Naive B cell (primary cell): ENCODE measurements around the gene ZNF593OS. TPM values are rescaled to one million over a fixed set of nuclear protein-coding genes. Genes with fewer than 3 reads are reported as not detected.

Experiments used
- ATAC-seq, 2 donors: fragments of 150-1000 bp; cut with Tn5 transposase; 2 replicates each; pipeline ENCODE4 v1.10.0; 2021; ENCODE audit warnings: low read depth in 2 of 2, mild to moderate bottlenecking in 2 of 2, moderate library complexity in 2 of 2
- DNase-seq: peaks from one replicate; pipeline ENCODE4 v3.0.0; 2022
- H3K27ac Mint-ChIP-seq, 6 donors: one replicate each; pipeline ENCODE4 v1.8.0; 2020 to 2022; ENCODE audit warnings: mild to moderate bottlenecking in 6 of 6, mixed read lengths in 6 of 6, moderate library complexity in 5 of 6, inconsistent platforms in 2 of 6
- H3K27me3 Mint-ChIP-seq, 3 donors: one replicate each; pipeline ENCODE4 v1.8.0; 2021 to 2022; ENCODE audit warnings: mixed read lengths in 3 of 3, mild to moderate bottlenecking in 1 of 3
- H3K36me3 Mint-ChIP-seq, 2 donors: one replicate each; pipeline ENCODE4 v1.8.0; 2020 to 2022; ENCODE audit warnings: mixed read lengths in 2 of 2, inconsistent platforms in 1 of 2, mild to moderate bottlenecking in 1 of 2
- H3K4me1 Mint-ChIP-seq, 3 donors: one replicate each; pipeline ENCODE4 v1.8.0; 2020 to 2022; ENCODE audit warnings: mixed read lengths in 3 of 3, inconsistent platforms in 1 of 3, mild to moderate bottlenecking in 1 of 3, moderate library complexity in 1 of 3
- H3K4me3 Mint-ChIP-seq, 8 donors: one replicate each; pipeline ENCODE4 v1.8.0; 2020 to 2022; ENCODE audit warnings: mild to moderate bottlenecking in 8 of 8, mixed read lengths in 8 of 8, moderate library complexity in 8 of 8, inconsistent platforms in 2 of 8
- H3K9me3 Mint-ChIP-seq, 7 donors: one replicate each; pipeline ENCODE4 v1.8.0; 2020 to 2022; ENCODE audit warnings: mixed read lengths in 7 of 7, mild to moderate bottlenecking in 5 of 7, inconsistent platforms in 2 of 7, moderate library complexity in 1 of 7
- polyA plus RNA-seq, 6 donors: library from polyadenylated mRNA; unstranded; fragments of 300-500 nt; fragmentation: Illumina TruSeq; gene quantifications; one replicate each; pipeline ENCODE4 v1.2.3, GENCODE V29; 2021; ENCODE audit warnings: low read depth in 6 of 6

The ZNF593OS gene
- polyA plus RNA-seq, 6 donors from 2014 or later = 0.96 to 3.5 (median 1.9) TPM

DNA sequence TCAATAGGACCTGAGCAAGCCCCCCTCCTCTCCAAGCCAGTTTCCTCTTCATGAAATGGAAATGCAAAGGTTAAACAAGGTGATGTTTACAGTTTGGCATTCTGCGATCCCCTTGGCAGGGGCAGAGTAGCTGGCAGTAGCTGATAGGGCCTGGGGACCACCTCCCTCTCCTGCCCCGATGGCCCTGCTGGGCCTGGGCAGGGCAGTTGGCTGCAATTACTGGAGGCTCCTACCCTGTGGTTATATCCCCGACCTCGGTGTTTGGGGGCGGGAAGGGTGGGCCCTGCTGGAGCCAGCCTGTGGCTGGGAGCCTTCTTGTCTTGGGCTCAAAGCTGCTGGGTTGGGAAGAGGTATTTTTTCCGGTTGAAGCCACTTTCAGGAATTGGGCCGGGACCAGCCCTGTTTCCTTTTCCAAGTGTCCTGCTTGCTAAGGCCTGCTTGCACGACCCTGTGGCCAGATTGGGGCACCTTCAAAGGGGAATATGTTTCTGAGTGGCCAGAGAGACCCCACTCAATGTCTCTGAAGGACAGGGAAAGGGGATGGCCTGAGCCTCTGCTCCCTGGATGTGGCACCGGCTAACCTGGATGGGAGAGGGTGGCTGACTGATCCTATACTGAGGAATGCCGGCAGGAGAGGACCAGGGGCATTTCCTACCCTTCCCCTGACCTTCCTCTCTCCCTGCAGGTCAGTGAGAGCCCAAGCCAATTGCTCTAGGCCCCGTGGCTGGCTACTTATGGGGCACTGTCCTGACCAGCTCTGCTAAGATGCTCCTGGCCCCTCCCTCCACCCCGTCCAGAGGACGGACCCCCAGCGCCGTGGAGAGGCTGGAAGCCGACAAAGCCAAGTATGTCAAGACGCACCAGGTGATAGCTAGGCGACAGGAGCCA is 10.9 kb downstream of the ZNF593OS start:
- Mint-ChIP-seq H3K27ac (no peak overlapping the region), H3K4me3 (peak overlapping the region in 5 of 8 donors; percentile 42 to 63 (median 61)), H3K4me1 (peaks cover 10 to 19% (median 11%) of the 10 kb centered on the region in 3 donors), H3K36me3 (no peaks in the 10 kb centered on the region), H3K27me3 (peaks cover 18 to 79% (median 41%) of the 10 kb centered on the region in 3 donors), H3K9me3 (no peaks in the 10 kb centered on the region)
- no peak for DNase-seq
- ATAC-seq = no peak

DNA sequence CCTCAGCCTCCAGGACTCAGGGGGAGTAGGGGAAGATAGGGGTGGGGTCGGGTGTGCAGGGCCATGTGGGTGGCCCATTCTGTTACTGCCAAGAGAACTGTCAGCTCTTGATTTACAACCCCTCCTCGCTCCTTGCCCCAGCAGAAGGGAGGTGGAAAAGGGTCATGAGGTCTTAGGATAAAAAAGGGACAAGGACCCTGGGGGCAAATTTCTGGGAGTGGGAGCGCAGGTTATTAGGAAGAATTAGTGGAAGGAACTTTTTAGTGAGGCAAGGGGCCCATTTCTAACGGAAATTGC is 11.9 kb downstream of the ZNF593OS start:
- Mint-ChIP-seq H3K27ac (no peak overlapping the region), H3K4me1 (peaks cover 12 to 16% (median 14%) of the 10 kb centered on the region in 3 donors), H3K4me3 (no peak overlapping the region), H3K9me3 (no peaks in the 10 kb centered on the region), H3K36me3 (no peaks in the 10 kb centered on the region), H3K27me3 (peaks cover 26 to 83% (median 52%) of the 10 kb centered on the region in 3 donors)
- DNase-seq (no peak), ATAC-seq (no peak)

DNA sequence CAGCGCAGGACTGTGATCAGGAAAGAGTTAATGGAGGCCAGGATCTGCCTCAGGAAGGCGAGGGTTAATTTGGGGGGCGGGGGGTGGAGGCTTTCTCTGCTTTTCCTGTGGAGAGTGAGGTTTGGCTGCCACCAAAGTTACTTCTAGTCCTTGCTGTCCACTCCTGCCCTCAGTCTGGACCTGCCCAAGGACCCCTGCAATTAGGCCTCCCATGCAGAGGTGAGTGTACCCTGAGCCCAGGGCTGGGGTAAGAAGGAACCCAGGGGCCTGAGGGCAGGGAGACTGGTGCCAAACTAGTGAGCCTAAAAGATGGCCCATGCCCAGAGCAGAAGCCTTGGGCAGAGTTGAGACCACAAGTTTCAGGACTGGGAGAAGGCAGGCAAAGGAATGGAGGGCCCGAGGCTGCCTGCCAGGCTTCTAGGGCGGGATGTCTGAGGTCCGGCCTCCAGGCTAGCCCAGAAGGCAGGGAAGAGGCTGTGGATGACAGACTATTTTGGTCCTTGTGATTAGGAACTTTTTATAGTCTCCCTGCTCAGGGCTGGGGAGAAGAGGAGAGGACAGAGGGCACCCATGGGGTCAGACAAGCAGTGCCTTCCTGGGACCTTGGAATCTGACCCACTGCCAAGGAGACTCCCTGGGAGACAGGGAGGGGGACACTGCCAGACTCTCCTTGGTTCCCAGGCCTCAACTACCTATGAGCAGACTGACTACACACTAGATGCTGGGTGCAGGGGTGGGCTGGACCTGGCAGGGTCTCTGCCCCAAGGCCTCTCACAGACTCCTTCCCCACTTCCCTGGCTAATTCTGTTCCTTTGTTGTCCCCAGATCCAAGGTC is 12.5 kb downstream of the ZNF593OS start, which contains the start of gene FAM110D:
FAM110D (plus strand) TSS at position 172 of the 835 bp plus-strand sequence. CDS start 2,213 bp downstream, outside the sequence.
- ATAC-seq = no peak
- no peaks in the 10 kb centered on the region for H3K9me3 Mint-ChIP-seq
- peaks cover 9 to 16% (median 11%) of the 10 kb centered on the region in 3 donors for H3K4me1 Mint-ChIP-seq
- H3K27me3 Mint-ChIP-seq = peaks cover 31 to 84% (median 55%) of the 10 kb centered on the region in 3 donors
- no peak within 1 kb of the TSS for H3K27ac Mint-ChIP-seq
- H3K36me3 Mint-ChIP-seq = no peaks in the 10 kb centered on the region
- peak within 1 kb of the TSS in 1 of 8 donors; percentile 21 for H3K4me3 Mint-ChIP-seq
- DNase-seq = no peak

DNA sequence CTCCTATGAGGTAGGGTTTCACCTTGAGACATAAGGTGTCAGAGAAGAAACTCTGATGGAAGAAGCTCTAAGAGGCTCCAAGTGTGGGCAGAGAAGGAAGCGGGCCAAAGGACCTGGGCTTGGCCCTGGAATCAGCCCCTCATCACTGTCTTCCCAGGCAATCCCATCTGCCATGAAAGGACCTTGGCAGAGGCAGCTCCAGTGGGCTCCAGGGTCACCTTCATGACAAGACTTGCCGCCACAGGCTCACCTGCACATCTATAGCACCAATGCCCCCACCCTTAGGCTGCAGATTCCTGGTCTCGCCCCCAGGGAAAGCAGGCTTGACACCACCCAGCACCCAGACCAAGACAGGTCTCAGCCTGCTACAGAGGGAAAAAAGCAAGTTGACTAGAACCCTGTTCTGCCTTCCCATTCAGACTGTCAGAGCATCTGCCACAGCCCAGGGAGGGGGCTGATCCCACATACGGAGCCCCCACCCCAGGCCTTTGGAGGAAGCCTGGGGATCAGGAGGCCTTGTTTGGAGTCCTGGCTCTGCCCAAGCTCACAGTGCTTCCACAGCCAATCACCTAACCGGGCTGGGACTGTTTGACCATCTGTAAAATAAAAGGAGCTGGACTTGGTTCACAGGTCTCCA is 13.2 kb downstream of the ZNF593OS start:
- H3K27me3 Mint-ChIP-seq = peaks cover 32 to 85% (median 55%) of the 10 kb centered on the region in 3 donors
- no peaks in the 10 kb centered on the region for H3K9me3 Mint-ChIP-seq
- no peak for ATAC-seq
- no peak overlapping the region for H3K27ac Mint-ChIP-seq
- no peaks in the 10 kb centered on the region for H3K36me3 Mint-ChIP-seq
- DNase-seq = no peak
- no peak overlapping the region for H3K4me3 Mint-ChIP-seq
- H3K4me1 Mint-ChIP-seq = peaks cover 6 to 11% (median 9%) of the 10 kb centered on the region in 3 donors

DNA sequence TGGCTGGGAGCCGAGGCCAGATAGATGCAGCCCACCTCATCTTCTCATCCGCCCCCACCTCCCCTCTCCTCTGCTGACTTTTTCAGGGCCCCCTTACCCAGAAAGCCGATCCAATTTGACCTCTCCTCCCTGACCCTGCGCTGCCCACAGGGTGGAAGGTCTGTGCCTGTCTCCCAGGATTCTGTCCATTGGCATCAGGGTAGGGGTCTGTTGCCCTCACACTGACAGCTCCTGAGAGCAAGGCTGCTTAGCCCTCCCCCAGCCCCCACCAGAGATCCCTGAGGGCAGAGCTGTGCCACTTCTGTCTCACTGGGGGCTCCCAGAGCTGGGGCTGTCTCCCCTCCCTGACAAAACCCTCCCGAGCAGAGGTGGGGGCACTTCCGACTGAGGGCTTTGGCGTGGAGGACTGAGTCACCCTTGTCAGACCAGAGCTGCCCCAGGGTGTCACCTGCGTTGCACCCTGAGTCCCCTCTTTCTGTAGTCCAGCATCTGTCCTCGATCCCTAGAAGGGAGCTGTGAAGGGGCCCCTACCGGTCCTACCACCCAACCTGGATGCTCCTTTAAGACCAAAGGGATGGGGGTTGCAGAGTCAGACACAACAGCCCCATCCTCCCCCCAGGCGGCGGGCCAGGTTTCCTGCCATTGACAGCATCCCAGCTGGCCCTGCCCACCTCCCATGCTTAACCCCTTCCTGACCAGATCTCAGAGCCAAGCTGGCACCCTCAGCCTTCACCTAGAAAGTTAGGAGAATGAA is 15.2 kb downstream of the ZNF593OS start:
- peaks cover 26 to 74% (median 47%) of the 10 kb centered on the region in 3 donors for H3K27me3 Mint-ChIP-seq
- no peak for DNase-seq
- H3K4me1 Mint-ChIP-seq = peaks cover 2 to 6% (median 4%) of the 10 kb centered on the region in 3 donors
- H3K9me3 Mint-ChIP-seq = no peaks in the 10 kb centered on the region
- H3K36me3 Mint-ChIP-seq = no peaks in the 10 kb centered on the region
- no peak for ATAC-seq
- H3K27ac Mint-ChIP-seq = no peak overlapping the region
- no peak overlapping the region for H3K4me3 Mint-ChIP-seq

DNA sequence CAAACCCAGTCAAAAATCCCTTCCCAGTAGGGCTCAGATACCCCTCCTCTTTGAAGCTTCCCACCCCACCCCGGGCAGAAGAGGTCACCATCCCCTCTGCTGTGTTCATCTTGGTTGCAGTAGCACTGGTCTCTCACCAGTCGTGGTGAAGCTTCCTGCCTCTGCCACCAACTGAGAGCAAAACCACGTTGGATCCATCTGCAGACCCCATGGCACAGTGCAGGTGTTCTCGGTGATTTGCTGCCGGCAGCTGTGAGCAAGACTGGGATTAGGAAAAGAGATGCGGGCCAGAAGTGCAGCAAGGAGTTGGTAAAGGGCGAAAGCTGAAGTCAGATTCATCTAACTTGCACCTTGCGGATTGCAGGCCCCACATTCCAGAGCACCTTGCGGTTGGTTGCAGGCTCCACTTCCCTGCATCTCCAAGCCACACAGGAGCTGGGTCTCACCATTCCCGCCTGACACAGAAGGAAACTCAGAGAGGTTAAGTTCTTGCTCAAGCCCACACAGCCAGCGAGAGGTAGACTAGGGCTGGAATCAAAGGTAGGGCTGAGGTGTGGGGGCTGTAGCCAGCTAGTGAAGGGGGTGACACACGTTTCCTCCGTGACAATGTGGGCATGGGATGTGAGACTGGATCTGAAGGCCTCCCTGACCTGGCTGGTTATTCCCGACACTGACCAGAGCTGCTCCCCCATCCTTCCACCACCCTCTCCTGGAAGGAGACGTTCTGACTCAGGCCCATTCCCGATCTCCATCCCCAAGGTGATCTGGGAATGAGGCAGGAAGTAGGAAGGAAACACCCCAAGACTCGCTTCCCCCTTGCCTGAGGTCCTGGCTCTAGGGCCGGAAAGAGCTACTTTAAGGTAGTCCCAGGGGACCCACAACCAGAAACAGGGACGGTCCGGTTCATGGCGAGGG is 16.0 kb downstream of the ZNF593OS start:
- no peaks in the 10 kb centered on the region for H3K36me3 Mint-ChIP-seq
- peaks cover 26 to 66% (median 41%) of the 10 kb centered on the region in 3 donors for H3K27me3 Mint-ChIP-seq
- no peaks in the 10 kb centered on the region for H3K9me3 Mint-ChIP-seq
- peaks cover 0 to 6% (median 4%) of the 10 kb centered on the region in 3 donors for H3K4me1 Mint-ChIP-seq
- DNase-seq (no peak), ATAC-seq (no peak)
- no peak overlapping the region for H3K27ac Mint-ChIP-seq
- H3K4me3 Mint-ChIP-seq = no peak overlapping the region

DNA sequence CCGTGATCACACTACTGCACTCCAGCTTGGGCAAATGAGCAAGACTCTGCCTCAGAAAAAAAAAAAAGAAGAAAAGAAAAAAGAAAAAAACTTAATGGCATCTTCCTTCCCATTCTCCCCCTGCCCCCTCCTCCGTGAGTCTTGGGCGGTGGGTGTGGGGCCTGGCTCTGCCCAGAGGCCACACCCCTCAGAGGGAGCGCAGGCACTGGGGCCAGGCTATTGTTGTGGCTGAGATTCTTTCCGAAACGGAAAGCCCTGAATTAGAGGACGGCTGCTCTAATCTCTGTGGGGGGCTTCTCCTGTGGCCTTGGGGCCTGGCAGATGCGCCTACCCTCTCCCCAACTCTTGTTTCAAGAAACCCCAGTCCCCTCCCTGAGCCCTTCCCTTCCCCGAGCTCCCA is 16.9 kb downstream of the ZNF593OS start:
- DNase-seq (no peak), ATAC-seq (no peak)
- peaks cover 26 to 62% (median 37%) of the 10 kb centered on the region in 3 donors for H3K27me3 Mint-ChIP-seq
- no peaks in the 10 kb centered on the region for H3K36me3 Mint-ChIP-seq
- H3K27ac Mint-ChIP-seq = no peak overlapping the region
- no peaks in the 10 kb centered on the region for H3K9me3 Mint-ChIP-seq
- H3K4me3 Mint-ChIP-seq = no peak overlapping the region
- H3K4me1 Mint-ChIP-seq = peaks cover 0 to 6% (median 4%) of the 10 kb centered on the region in 3 donors

DNA sequence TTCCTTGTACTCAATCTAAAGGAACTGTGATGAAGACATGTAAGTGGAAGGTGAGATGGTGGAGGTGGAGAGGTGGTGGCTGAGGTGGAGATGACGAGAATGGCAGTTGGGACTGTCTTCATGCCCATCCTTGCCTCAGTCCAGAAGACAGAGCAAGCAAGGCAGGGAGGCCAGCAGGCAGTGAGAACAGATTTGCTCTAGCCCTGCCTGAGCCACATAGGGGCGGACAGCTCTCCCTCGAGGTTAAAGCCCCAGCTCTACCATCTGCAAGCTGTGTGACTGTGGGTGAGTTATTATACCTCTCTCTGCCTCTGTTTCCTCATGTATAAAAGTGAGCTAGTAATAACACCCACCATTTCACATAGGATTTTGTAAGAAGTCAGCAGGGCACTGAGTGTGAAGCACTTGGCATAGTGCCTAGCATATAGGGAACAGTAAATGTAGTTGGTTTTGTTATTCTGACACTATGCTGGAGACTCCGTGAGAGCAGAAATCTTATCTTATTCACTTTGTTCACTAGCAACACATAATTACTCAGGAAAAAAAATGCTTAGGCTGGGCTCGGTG is 17.6 kb downstream of the ZNF593OS start:
- no peak overlapping the region for H3K4me3 Mint-ChIP-seq
- H3K27ac Mint-ChIP-seq = no peak overlapping the region
- H3K36me3 Mint-ChIP-seq = no peaks in the 10 kb centered on the region
- peaks cover 26 to 55% (median 37%) of the 10 kb centered on the region in 3 donors for H3K27me3 Mint-ChIP-seq
- DNase-seq (no peak), ATAC-seq (no peak)
- no peaks in the 10 kb centered on the region for H3K9me3 Mint-ChIP-seq
- H3K4me1 Mint-ChIP-seq = peaks cover 0 to 6% (median 4%) of the 10 kb centered on the region in 3 donors

DNA sequence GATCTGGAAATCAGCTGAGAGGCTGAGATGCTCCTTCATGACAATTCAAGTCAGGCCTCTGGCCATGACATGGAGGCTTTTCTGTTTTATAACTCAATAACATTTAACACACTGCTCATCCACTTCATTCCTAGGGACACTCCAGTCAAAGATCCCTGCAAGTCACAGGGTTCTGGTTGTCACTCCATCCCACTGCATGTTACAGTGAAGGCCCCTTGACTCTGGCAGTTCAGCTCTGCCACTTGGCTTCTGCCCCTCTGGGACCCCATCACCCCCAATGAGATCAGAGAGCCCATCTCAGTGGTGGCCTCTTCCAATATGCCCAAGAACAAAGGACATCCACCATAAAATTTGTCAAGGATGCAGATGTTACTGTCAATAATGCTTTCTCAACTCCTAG is 22.7 kb downstream of the ZNF593OS start:
- H3K4me1 Mint-ChIP-seq = peaks cover 3 to 6% (median 5%) of the 10 kb centered on the region in 3 donors
- ATAC-seq (no peak), DNase-seq (no peak)
- H3K27ac Mint-ChIP-seq = peak overlapping the region in 1 of 6 donors; percentile 71
- peaks cover 8 to 22% (median 19%) of the 10 kb centered on the region in 3 donors for H3K27me3 Mint-ChIP-seq
- H3K36me3 Mint-ChIP-seq = no peaks in the 10 kb centered on the region
- no peak overlapping the region for H3K4me3 Mint-ChIP-seq
- no peaks in the 10 kb centered on the region for H3K9me3 Mint-ChIP-seq

DNA sequence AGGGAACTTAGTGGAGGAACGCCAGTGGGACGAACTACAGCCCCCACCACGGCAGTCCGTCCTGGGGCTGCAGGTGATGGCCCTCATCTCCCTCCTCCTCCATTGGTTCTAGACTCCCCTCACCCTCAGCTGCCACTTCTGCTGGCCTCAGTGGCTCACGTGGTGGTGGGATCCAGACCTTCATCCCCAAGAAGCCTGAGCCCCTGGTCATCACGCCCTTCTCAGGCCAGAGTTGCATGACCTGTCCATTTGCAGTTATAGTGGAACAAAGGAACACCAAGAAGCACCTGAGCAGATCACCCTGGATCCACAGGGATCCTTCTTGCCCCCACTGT is 25.7 kb downstream of the ZNF593OS start:
- ATAC-seq (no peak), DNase-seq (no peak)
- H3K36me3 Mint-ChIP-seq = no peaks in the 10 kb centered on the region
- peaks cover 3 to 6% (median 5%) of the 10 kb centered on the region in 3 donors for H3K4me1 Mint-ChIP-seq
- H3K9me3 Mint-ChIP-seq = no peaks in the 10 kb centered on the region
- no peak overlapping the region for H3K27ac Mint-ChIP-seq
- H3K27me3 Mint-ChIP-seq = peaks cover 5 to 19% (median 18%) of the 10 kb centered on the region in 3 donors
- no peak overlapping the region for H3K4me3 Mint-ChIP-seq

DNA sequence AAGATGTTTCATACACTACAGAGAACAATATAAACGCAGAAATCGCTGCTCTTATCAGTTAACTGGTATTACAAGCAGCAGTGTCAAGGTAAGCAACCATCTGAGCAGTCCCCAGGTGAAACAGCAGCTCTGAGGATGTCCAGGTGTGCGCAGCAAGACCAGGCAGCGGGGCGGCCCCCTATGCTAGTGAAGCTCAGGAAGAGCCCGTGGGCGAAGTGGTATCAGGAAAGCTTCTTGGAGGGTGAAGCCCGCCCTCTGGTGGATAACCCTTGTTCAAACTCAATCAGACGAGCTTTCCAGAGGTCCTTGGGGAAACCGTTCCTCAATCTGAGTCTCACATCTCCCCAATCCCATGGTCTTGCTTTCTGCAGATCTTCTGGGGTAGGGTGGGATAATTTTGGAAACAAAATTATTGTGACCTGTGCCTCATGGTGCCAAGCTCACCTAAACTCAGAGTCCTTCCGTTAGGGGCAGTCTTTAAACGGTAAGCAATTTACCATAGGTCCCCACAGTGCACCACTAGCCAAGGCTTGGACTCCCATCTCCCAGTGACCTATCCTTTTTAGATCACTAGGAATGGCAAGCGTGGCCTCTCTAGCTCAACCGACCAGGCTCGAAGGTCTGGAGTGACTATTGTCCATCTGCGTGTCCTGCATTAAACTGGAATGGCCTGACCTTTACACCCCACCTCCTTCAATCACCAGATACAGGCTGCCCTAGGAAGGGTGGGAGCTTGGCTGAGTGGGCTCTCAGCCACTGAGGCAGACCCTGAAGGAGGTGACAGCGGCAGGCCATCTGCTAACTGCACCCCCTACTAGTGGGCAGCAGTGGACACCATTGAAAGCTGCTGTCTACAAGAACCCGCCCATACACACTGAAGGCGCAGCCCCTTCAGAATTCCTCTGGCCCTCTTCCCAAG is 26.3 kb downstream of the ZNF593OS start:
- Mint-ChIP-seq H3K4me1 (peaks cover 3 to 6% (median 5%) of the 10 kb centered on the region in 3 donors), H3K36me3 (no peaks in the 10 kb centered on the region), H3K27ac (peak overlapping the region in 1 of 6 donors; percentile 47), H3K9me3 (no peaks in the 10 kb centered on the region), H3K27me3 (peaks cover 5 to 19% (median 18%) of the 10 kb centered on the region in 3 donors), H3K4me3 (peak overlapping the region in 1 of 8 donors; percentile 77)
- ATAC-seq (peak; percentile 76 to 81), DNase-seq (peak; percentile 65)
